ENCODE measurements around the gene UBE2D3. TPM values are rescaled to one million over a fixed set of nuclear protein-coding genes. Genes with fewer than 3 reads are reported as not detected.

UBE2D3 gene
- total and polyA plus RNA-seq, 2 of the 4 experiments (the other 2 are of a cell fraction): 233 to 387 TPM

- H3K36me3 ChIP-seq (ENCODE audit: control insufficient read depth, insufficient read depth, low read length): peaks cover 7% of the 10 kb centered on the region
- intact Hi-C loops (cut with micrococcal nuclease): no loop called here
- POLR2A ChIA-PET (ENCODE audit: unreplicated experiment): no interaction called here
These were observed 75.4 kb downstream of the UBE2D3 start for GRCh38 chr4:102751941-102752340.

More at GRCh38 chr4:102751941-102752340, 75.4 kb downstream of the UBE2D3 start:
- H2AK9ac ChIP-seq (replicated peaks; ENCODE audit: low read depth, low read length, poor library complexity): no peak overlapping the region
- no peaks in the 10 kb centered on the region for H3K27me3 ChIP-seq (ENCODE audit: control insufficient read depth, insufficient read depth, low read length)
- peaks cover 5% of the 10 kb centered on the region; the same call in 1 of the 2 replicates for H3K9me1 ChIP-seq (ENCODE audit: insufficient read depth, low read length)
- H3K27ac ChIP-seq (ENCODE audit: insufficient read depth, low read length): no peak overlapping the region
- CTCF ChIA-PET: interaction anchor here (0.6 to 1.1 kb wide), 2 partner anchors 131 to 321 kb away, joined by 3 to 8 read pairs; no protein-coding TSS in a partner anchor
- H3K18ac ChIP-seq (ENCODE audit: low read depth, low read length): no peak overlapping the region; the same call in 1 of the 2 replicates
- H3K4ac ChIP-seq (ENCODE audit: low read depth, low read length): no peak overlapping the region
- TF ChIP-seq ELK1 (IDR thresholded peaks at IDR 0.05; ENCODE audit: borderline replicate concordance, low read depth, low read length) (no peak), RCOR1 (IDR thresholded peaks at IDR 0.05; ENCODE audit: insufficient replicate concordance, low read length) (no peak), MAZ (IDR thresholded peaks at IDR 0.05; ENCODE audit: borderline replicate concordance, low read depth, low read length) (no peak), MXI1 (IDR thresholded peaks at IDR 0.05; ENCODE audit: borderline replicate concordance, low read depth, low read length) (no peak), RFX5 (IDR thresholded peaks at IDR 0.05; ENCODE audit: low read depth, low read length) (no peak), FOS (IDR thresholded peaks at IDR 0.05; ENCODE audit: low read depth, low read length) (no peak), MAFK (IDR thresholded peaks at IDR 0.05; ENCODE audit: low read depth, low read length) (no peak), BHLHE40 (IDR thresholded peaks at IDR 0.05; ENCODE audit: low read depth, low read length) (no peak), CTCF (conservative IDR thresholded peaks at IDR 0.05; ENCODE audit: low read depth, low read length) (no peak), CEBPB (IDR thresholded peaks at IDR 0.05; ENCODE audit: low read depth, low read length) (no peak), USF2 (IDR thresholded peaks at IDR 0.05; ENCODE audit: low read depth, low read length) (no peak), NFE2L2 (IDR thresholded peaks at IDR 0.05; ENCODE audit: low read depth, low read length) (no peak), RAD21 (IDR thresholded peaks at IDR 0.05; ENCODE audit: low read length) (no peak)
- BruUV-seq (replicated peaks): no TSS peak
- no peak overlapping the region for H3K56ac ChIP-seq (ENCODE audit: extremely low read depth, insufficient read depth, low read length)
- in situ Hi-C loops (cut with MboI; ENCODE audit: low sequenced_read_pairs) (no loop called here), dilution Hi-C loops (cut with HindIII; ENCODE audit: low sequenced_read_pairs, unreplicated experiment) (no loop called here)
- H4K91ac ChIP-seq (ENCODE audit: insufficient read depth, low read depth, low read length): no peak overlapping the region
- H3K79me1 ChIP-seq (ENCODE audit: low read depth in 1 of 2, low read length in 2 of 2): peaks cover 23 to 28% of the 10 kb centered on the region in 2 experiments
- H4K8ac ChIP-seq (ENCODE audit: low read depth in 2 of 2, low read length in 2 of 2): no peak overlapping the region
- H3K23ac ChIP-seq (ENCODE audit: low read depth, low read length): no peak overlapping the region
- no peak overlapping the region for H2BK5ac ChIP-seq (ENCODE audit: low read depth, low read length, poor library complexity, severe bottlenecking)
- H2BK120ac ChIP-seq (ENCODE audit: low read depth, low read length): 0 out of 2 replicates have a peak overlapping the region, but pooled peaks have one; percentile 21
- ATAC-seq (ENCODE audit: low read depth) (no peak), DNase-seq (no peak)
- no peaks in the 10 kb centered on the region; the same call in 1 of the 2 replicates for H4K20me1 ChIP-seq (ENCODE audit: insufficient read depth, low read length)
- no peak overlapping the region for H2AK5ac ChIP-seq (ENCODE audit: low read depth, low read length)
- peaks cover 2% of the 10 kb centered on the region for H3K4me1 ChIP-seq (ENCODE audit: control insufficient read depth, insufficient read depth, low read length)
- H2BK15ac ChIP-seq (ENCODE audit: low read depth, low read length): no peak overlapping the region; the same call in 2 of the 3 replicates
- no peak overlapping the region for H3K9ac ChIP-seq (ENCODE audit: low read depth, low read length)
- H3K4me2 ChIP-seq (ENCODE audit: low read depth, low read length): no peak overlapping the region
- no peak overlapping the region for H4K5ac ChIP-seq (ENCODE audit: low read depth, low read length)
- no peak overlapping the region for H3K14ac ChIP-seq (replicated peaks; ENCODE audit: low read depth, low read length)
- no peaks in the 10 kb centered on the region for H3K9me3 ChIP-seq (ENCODE audit: control insufficient read depth, insufficient read depth, low read length)
- H2AFZ ChIP-seq (replicated peaks; ENCODE audit: low read length, poor library complexity): no peak overlapping the region
- H3K4me3 ChIP-seq (ENCODE audit: insufficient read depth, low read depth, low read length): no peak overlapping the region
- no peak overlapping the region for H2BK20ac ChIP-seq (ENCODE audit: low read depth, low read length)
- WGBS, 2 experiments (ENCODE audit: extremely low coverage in 2 of 2, insufficient read length in 1 of 2): no CpG with 5 or more reads among the region's 4 CpGs

Measured in IMR-90 (cell line).